GM18498 (cell line): ENCODE data around the gene NUP205.

ENCODE experiments used
- ATAC-seq: cut with Tn5 transposase; IDR thresholded peaks from one replicate; pipeline ENCODE4 v1.9.1; 2021; ENCODE audit warnings: mild to moderate bottlenecking, moderate library complexity; ENCODE audit not compliant: unreplicated experiment

NUP205 gene

GRCh38 chr7:135557455-135558336, at the start of gene NUP205:
Gene NUP205 (plus strand): TSS chr7:135557917. CDS start chr7:135557945, 28 bp downstream.
- ATAC-seq, result peak; percentile 81

- ATAC-seq, result no peak
Observed at GRCh38 chr7:135508883-135509588, 48.7 kb upstream of the NUP205 start.

DNA sequence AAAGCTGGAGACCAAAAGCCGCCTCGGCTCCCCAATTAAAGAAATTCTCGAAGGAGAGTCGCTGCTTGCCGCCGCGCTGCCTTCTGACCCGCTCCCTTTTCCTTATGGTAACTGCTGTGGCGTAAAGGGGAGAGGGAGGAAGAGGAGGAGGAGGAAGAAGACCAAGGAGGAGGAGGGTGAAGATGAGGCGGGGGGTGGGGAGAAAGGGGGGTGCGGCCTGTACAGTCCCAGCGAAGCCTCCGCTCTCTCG, 48.2 kb upstream of the NUP205 start:
- no peak for ATAC-seq

- peak; percentile 96 for ATAC-seq
Observed at GRCh38 chr7:135509839-135510591, 47.7 kb upstream of the NUP205 start, which contains the start of gene CNOT4. Gene CNOT4 (minus strand): TSS chr7:135510102. CDS start chr7:135438331, 71,771 bp downstream.

- ATAC-seq, result no peak
Observed at GRCh38 chr7:135510592-135511183, 47.0 kb upstream of the NUP205 start.

- ATAC-seq, result peak; percentile 29
Observed at GRCh38 chr7:135512135-135512887, 45.4 kb upstream of the NUP205 start.

DNA sequence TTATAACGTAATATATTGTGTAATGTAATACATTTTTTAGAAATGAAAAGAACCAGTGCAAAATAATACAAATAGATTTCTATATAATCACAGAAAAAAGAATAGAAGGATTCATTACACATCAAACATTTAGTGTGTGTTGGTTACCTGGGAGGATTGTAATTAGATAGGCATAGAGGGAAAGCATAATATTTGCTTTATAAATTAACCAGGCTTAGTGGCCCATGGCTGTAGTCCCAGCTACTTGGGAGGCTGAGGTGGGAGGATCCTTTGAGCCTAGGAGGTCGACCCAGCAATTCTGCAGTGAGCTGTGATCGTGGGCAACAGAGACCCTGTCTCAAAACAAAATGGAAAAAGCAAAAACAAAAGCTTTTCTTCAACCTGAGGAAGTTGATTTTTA, 42.9 kb upstream of the NUP205 start:
- no peak for ATAC-seq

DNA sequence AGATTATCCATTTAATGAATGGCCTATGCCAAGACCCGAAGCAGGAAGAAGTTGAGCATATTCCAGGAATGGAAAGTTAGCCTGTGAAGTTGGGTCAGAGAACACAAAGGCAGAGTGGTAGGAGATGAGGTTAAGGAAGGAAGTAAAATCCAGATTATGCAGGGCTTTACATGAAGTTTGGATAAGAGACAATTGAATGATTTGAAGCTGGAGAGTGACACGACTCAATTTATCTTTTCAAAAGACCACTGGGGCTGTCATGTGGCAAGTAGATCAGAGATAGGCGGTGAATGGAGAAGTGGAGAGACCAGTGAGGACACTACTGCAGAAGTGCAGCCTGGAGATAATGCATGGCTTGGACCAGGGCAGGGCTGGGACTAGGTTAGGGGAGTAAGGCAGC, 40.7 kb upstream of the NUP205 start:
- no peak for ATAC-seq

GRCh38 chr7:135518748-135519147, 39.0 kb upstream of the NUP205 start:
- no peak for ATAC-seq

- no peak for ATAC-seq
Observed at GRCh38 chr7:135519233-135519688, 38.5 kb upstream of the NUP205 start.

GRCh38 chr7:135519871-135520270, 37.8 kb upstream of the NUP205 start:
- no peak for ATAC-seq

GRCh38 chr7:135522509-135522908, 35.2 kb upstream of the NUP205 start:
- no peak for ATAC-seq

DNA sequence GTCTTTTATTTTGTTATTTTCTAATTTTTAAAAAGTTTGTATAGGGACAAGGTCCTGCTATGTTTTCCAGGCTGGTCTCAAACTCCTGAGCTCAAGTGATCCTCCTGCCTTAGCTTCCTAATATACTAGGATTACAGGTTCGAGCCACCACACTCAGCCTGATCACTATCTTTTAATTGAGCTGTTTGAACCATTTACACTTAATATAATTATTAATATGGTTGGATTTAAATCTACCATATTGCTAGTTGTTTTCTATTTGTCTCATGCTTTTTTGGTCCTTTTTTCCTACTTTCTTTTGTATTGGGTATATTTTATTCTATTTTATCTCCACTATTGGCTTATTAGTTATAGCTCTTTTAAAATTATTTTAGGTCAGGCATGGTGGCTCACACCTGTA, 34.6 kb upstream of the NUP205 start:
- ATAC-seq, result no peak

DNA sequence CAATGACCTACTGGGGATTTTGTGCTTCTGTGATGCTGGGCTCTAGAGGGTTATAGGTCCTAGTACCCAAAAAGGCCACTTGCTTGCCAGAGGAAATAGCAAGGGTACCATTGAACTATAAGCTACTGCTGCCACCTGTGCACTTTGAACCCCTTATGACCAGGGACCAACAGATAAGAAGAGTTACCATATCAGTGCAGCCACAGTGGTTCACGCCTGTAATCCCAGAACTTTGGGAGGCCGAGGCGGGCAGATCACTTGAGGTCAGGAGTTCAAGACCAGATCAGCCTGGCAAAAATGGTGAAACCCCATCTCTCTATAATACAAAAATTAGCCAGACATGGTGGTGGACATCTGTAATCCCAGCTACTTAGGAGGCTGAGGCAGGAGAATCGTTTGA, 32.3 kb upstream of the NUP205 start:
- ATAC-seq, result no peak

DNA sequence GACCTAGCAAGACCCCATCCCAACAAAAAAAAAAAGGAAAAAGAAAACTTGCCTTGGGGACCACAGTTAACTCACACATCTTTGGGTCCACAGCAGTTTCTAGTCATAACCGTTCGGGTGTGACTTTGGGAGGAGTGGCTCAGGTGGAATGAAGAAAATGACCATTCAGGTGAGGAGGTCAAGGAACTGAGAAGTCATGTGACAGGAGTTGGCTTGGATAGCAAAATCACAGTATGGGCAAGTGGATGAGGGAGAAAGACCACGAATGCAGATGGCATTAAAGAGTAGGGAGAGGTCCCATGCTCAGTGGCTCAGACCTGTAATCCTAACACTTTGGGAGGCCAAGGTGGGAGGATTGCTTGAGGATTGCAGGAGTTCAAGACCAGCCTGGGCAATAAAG, 30.7 kb upstream of the NUP205 start:
- ATAC-seq, result no peak

DNA sequence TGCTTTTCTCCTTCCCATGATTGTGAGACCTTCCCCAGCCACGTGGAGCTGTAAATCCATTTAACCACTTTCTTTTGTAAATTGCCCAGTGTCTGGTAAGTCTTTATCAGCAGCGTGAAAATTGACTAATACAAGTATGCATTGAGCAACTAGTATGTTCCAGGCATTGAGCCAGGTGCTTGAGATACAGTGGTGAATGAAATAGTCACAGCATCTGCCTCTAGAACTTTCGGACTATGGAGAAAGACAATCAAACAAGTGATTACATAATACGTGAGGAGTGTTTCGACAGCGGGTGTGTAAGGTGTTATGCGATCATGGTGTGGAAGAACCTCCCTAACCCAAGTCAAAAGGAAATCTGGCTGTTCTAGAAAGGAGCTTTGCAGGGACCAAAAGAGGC, 21.6 kb upstream of the NUP205 start:
- ATAC-seq, result no peak

DNA sequence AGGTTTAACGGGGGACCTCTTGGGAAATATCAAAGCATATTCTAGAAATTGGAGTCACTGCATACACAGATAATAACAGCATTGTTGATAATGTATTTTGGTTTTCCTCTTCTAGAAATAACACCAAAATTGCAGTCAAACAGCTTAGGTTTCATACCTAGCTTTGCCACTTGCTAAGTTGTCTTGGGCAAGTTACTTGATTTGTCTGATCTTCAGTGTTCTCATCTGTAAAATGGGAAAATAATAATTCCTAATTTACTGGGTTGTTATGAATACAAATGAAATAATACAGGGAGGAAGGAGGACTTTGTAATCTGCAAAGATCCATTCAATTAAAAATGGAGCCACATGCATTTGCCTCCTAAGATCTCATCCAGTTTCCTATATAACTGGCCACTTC, 20.3 kb upstream of the NUP205 start:
- ATAC-seq, result no peak

DNA sequence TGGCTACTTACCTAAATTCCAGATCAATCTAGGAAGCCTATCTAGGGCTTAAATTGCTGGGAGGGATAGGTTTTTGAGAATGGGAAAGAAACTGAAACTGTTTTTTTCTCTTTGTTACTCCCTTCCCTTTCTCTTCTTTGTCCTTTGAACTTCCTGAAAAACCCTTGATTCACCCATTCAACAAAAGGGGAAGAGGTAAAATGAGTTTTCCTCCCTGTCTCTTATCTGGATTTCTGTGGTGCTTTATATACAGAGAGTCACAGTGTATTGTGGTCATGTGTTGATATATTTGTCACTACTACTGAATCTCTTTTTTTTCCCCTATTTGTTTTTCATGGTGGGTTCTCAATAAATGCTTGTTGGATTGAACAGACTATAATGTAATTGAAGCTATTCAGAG, 19.8 kb upstream of the NUP205 start:
- no peak for ATAC-seq

GRCh38 chr7:135538376-135538775, 19.3 kb upstream of the NUP205 start:
- ATAC-seq, result no peak

- no peak for ATAC-seq
Observed at GRCh38 chr7:135539629-135540028, 18.1 kb upstream of the NUP205 start.
